ENCODE data around the gene ZNF326. TPM values are rescaled to one million over a fixed set of nuclear protein-coding genes. Genes with fewer than 3 reads are reported as not detected.
A peak's percentile ranks its signal among the peaks of the same experiment; 100 is the strongest.

The ZNF326 gene
- total and polyA plus RNA-seq, 2 of the 8 experiments (the other 6 are each of a cell fraction or from before 2014, with no cell fraction given): 12.2 to 30.6 TPM

GRCh38 chr1:89995598-89996449 lies 914 bp downstream of the ZNF326 start:
- ChIA-PET POLR2A (ENCODE audit: partially characterized antibody) (interaction anchor here (1.0 to 2.3 kb wide), 2 partner anchors 23 to 175 kb away, joined by 3 to 14 read pairs; partner anchors contain the start of gene LRRC8D), CTCF (ENCODE audit: partially characterized antibody) (interaction anchor here (1.1 kb wide), 1 partner anchor 153 kb away, joined by 3 read pairs; no protein-coding TSS in a partner anchor)
- no peak overlapping the region for H2BK12ac ChIP-seq (ENCODE audit: low read depth, low read length)
- H2AFZ ChIP-seq (ENCODE audit: low read length): no peak overlapping the region
- H3K27me3 ChIP-seq (replicated peaks in 1 of 4; ENCODE audit: control insufficient read depth in 3 of 4, extremely low read depth in 1 of 4, insufficient read depth in 3 of 4, low read length in 3 of 4): no peaks in the 10 kb centered on the region
- H3K56ac ChIP-seq (replicated peaks; ENCODE audit: insufficient read length, low read depth, low read length): peak overlapping the region; percentile 81
- H3K4me1 ChIP-seq (replicated peaks in 1 of 4; ENCODE audit: control insufficient read depth in 3 of 4, insufficient read depth in 4 of 4, low read length in 3 of 4): peaks cover 0 to 3% (median 1%) of the 10 kb centered on the region in 4 experiments; a peak in 3 of 7 replicates
- H2BK20ac ChIP-seq (ENCODE audit: low read length): no peak overlapping the region
- H3K79me2 ChIP-seq (ENCODE audit: control insufficient read depth in 1 of 2, insufficient read depth in 2 of 2, low read length in 2 of 2): peaks cover 20 to 59% of the 10 kb centered on the region in 2 experiments
- FAIRE-seq (no peak), DNase-seq (ENCODE audit: low read depth in 1 of 2, low spot score in 2 of 2) (no peak)
- H3K14ac ChIP-seq (ENCODE audit: insufficient read length): no peak overlapping the region
- H3K18ac ChIP-seq (ENCODE audit: extremely low read depth, low read length): 0 out of 2 replicates have a peak overlapping the region, but pooled peaks have one; percentile 40
- TF ChIP-seq SAP30 (IDR thresholded peaks at IDR 0.05; ENCODE audit: insufficient read depth, insufficient replicate concordance, low read length) (peak; percentile 49), CTBP2 (IDR thresholded peaks at IDR 0.05; ENCODE audit: borderline replicate concordance, insufficient read depth, insufficient read length, low read length) (no peak)
- peak overlapping the region; percentile 99 for H3K27ac ChIP-seq (ENCODE audit: low read depth, low read length)
- H3K9me3 ChIP-seq (ENCODE audit: insufficient read depth in 2 of 2, low read depth in 1 of 2, low read length in 1 of 2): no peaks in the 10 kb centered on the region
- peaks cover 0 to 12% (median 0%) of the 10 kb centered on the region in 4 experiments; a peak in 1 of 8 replicates for H3K36me3 ChIP-seq (ENCODE audit: control insufficient read depth in 2 of 4, insufficient read depth in 4 of 4, low read length in 3 of 4)
- H2AK5ac ChIP-seq (ENCODE audit: low read depth, low read length): no peak overlapping the region
- no peak overlapping the region for H3K23ac ChIP-seq (ENCODE audit: insufficient read length)
- H4K8ac ChIP-seq (ENCODE audit: extremely low read depth, insufficient read depth, low read length): peak overlapping the region; percentile 98; the same call in 1 of the 2 replicates
- WGBS, 2 experiments (ENCODE audit: extremely low coverage in 1 of 2, insufficient coverage in 1 of 2, insufficient read length in 1 of 2, insufficient replicate concordance in 2 of 2, low coverage in 1 of 2, low lambda C conversion rate in 2 of 2, missing lambda C conversion rate in 1 of 2): 6% methylated on average over 15 of the region's 15 CpGs; no CpG with 5 or more reads in 1 of the 2 experiments
- H3K4me2 ChIP-seq (ENCODE audit: insufficient read depth in 1 of 2, low read depth in 2 of 2, low read length in 2 of 2): peak overlapping the region; percentile 59 to 76
- H2BK120ac ChIP-seq (replicated peaks; ENCODE audit: low read depth, low read length): no peak overlapping the region
- no peak overlapping the region for H3K4ac ChIP-seq (replicated peaks; ENCODE audit: insufficient read length, low read depth, low read length)
- H2BK15ac ChIP-seq (ENCODE audit: low read length): no peak overlapping the region
- H4K20me1 ChIP-seq (replicated peaks in 1 of 2; ENCODE audit: control insufficient read depth in 1 of 2, insufficient read depth in 2 of 2, low read length in 2 of 2): peaks cover 5 to 11% of the 10 kb centered on the region in 2 experiments
- H3K4me3 ChIP-seq (ENCODE audit: extremely low read depth in 1 of 4, insufficient read depth in 2 of 4, low read depth in 3 of 4, low read length in 4 of 4): peak overlapping the region; percentile 71 to 98 (median 95)
- H4K5ac ChIP-seq (ENCODE audit: insufficient read length, low read depth, low read length): peak overlapping the region; percentile 51
- no peaks in the 10 kb centered on the region for H3K79me1 ChIP-seq (ENCODE audit: low read depth, low read length)
- H4K91ac ChIP-seq (replicated peaks; ENCODE audit: insufficient read length, low read length): no peak overlapping the region
- peak overlapping the region; percentile 81 to 99 (median 98) for H3K9ac ChIP-seq (replicated peaks in 1 of 4; ENCODE audit: extremely low read depth in 1 of 4, low read depth in 3 of 4, low read length in 3 of 4)
- peaks cover 2% of the 10 kb centered on the region; the same call in 1 of the 2 replicates for H3K23me2 ChIP-seq (ENCODE audit: low read depth, low read length)
- peak overlapping the region; percentile 98; the same call in 1 of the 2 replicates for H2BK5ac ChIP-seq (ENCODE audit: low read depth, low read length)

All from H1 (cell line).